HG03196 (cell line): ENCODE results near the gene C11orf65.

Experiments
- ATAC-seq: cut with Tn5 transposase; IDR thresholded peaks from one replicate; pipeline ENCODE4 v1.9.1; 2021; ENCODE audit not compliant: unreplicated experiment

The C11orf65 gene

GRCh38 chr11:108467091-108467823 lies at the start of gene C11orf65:
Gene C11orf65 (minus strand): TSS chr11:108467529. CDS start chr11:108461559, 5,970 bp downstream.
- peak; percentile 100 for ATAC-seq

DNA sequence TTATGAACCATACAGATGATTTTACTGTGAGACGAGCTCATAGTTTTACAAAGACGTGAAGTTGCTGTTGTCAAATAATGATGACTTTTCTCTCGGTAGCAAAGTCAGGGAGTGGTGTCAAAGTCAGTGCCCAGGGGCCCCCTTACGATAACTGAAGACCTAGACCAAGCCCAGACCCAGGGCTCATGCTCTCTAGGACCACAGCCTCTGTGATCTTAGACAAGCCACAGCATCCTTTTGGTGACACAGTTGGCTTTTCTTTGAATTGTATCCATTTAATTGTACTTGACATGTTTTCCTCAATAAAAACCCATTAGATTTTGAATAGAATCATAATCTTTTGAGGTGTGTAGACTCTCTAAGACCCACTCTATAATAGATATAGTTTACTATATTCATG lies 48.8 kb upstream of the C11orf65 start:
- ATAC-seq = no peak

DNA sequence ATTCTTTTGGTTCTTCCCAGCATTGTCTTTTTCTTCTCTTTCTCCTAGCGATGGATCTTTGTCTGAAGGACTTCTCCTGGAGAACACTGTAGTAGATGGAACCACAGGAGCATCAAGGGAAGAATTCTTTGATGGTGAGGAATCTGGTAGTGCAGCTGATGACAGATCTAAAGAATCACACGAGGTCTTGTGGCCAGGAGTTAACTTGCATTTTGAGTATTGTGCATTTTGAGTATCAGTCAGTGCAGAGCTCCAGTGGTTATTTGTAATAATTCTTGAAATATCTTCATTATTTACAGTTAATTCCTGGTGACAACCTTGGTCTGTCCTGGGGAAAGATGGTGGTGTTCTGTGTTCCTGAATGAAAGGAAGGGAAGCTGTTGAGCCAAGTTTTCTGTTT lies 45.4 kb upstream of the C11orf65 start:
- ATAC-seq = no peak

- ATAC-seq = no peak
These were observed 44.6 kb upstream of the C11orf65 start for GRCh38 chr11:108511851-108512474.

GRCh38 chr11:108508653-108509593 lies 41.6 kb upstream of the C11orf65 start:
- ATAC-seq = no peak

GRCh38 chr11:108501396-108501795 lies 34.1 kb upstream of the C11orf65 start:
- no peak for ATAC-seq

- ATAC-seq = no peak
These were observed 33.4 kb upstream of the C11orf65 start for GRCh38 chr11:108500721-108501120.

GRCh38 chr11:108500169-108500568 lies 32.8 kb upstream of the C11orf65 start:
- ATAC-seq = no peak

- ATAC-seq = no peak
These were observed 31.6 kb upstream of the C11orf65 start for GRCh38 chr11:108498816-108499408.

- ATAC-seq = peak; percentile 47
These were observed 30.9 kb upstream of the C11orf65 start, which contains the start of gene POGLUT3 for GRCh38 chr11:108498046-108498815. Gene POGLUT3 (minus strand): TSS chr11:108498384. CDS start chr11:108498366, 18 bp downstream.

DNA sequence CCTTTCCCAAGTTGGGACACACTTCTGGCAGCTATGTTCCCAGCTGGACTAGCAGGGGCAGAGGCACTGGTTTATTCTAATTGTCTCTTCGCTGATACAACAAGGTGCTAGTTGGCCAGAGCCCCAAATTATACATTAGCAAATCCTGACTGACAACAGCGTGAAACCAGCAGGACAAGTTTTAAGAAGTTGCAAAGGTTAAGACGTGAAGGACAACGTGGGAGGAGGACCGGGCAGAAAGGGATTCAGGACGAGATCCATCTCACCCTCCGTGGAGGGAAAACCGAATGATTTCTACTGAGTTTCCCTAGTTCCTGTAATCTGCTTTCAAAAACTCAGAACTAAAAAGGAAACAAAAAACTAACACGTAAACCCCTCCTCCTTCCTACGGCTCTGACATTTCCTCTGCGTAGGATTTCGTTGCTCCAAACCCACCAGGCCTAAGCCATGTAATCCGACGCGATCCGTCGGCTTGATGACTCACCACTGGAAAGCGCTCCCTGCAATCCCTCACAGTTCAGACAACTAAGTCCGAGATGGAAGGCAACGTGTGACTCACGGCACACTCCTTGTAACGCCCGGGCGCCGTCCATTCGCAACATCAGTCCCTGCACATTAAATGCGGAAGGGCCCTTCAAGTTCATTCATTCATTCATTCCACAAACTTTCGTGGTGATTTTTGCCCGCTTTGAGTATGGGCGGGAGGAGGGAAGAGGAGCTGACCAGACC lies 30.2 kb upstream of the C11orf65 start:
- ATAC-seq = peak; percentile 52

GRCh38 chr11:108496643-108497256 lies 29.4 kb upstream of the C11orf65 start:
- ATAC-seq = no peak

- no peak for ATAC-seq
These were observed 28.0 kb upstream of the C11orf65 start for GRCh38 chr11:108495326-108495725.

- ATAC-seq = no peak
These were observed 26.9 kb upstream of the C11orf65 start for GRCh38 chr11:108494182-108494581.

DNA sequence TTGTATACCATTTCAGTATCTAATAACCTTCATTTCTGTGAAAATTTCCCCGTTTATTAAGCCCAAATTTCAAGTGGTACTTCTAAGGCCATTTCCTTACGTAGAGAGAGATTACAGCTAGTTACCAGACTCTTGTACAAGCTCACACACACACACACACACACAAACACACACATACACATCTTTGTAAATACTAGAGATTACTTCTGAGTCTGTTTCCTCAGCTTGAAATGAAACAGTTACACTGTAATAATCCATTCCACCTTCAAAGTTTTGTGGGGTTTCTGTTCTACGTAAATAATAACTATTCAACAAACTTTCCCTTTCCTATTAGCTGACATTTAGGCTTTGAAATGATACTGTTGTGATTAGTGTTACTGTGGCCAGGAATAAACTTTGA lies 24.6 kb upstream of the C11orf65 start:
- ATAC-seq = no peak

DNA sequence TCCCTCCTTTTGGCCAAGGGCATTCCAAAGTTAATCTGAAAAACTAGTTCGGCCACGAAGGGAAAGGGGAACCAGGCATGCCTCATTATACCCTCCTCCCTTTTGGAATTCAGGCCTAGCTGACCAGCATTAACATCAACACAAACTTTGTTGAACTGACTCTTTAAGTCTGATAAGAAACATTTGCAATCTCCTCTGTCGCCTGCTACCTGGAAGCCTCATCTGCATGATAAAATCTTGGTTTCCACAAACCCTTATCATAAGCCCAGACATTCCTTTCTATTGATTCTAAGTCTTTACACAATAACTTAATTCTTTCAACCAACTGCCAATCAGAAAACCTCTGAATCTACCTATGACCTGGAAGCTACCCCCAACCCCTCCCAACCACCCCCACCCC lies 19.5 kb upstream of the C11orf65 start:
- no peak for ATAC-seq

DNA sequence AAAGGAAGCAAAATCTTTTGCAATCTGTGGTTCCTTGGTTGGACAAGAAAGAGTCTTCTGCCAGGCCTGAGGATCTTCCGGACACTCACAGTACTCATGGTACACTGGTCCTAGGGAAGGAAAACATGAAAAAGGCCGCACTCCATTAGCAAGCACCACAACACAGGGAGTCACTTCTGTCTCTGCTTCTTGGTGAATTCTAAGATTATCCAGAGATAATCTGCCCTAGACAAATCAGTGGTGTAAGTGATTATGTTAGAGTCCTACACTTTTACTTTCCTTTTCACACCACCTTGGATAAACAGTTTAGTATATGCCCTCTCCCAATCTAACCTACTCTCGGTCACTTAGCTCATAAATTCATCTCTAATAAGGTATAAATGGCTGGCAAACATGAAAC lies 19.0 kb upstream of the C11orf65 start:
- no peak for ATAC-seq

DNA sequence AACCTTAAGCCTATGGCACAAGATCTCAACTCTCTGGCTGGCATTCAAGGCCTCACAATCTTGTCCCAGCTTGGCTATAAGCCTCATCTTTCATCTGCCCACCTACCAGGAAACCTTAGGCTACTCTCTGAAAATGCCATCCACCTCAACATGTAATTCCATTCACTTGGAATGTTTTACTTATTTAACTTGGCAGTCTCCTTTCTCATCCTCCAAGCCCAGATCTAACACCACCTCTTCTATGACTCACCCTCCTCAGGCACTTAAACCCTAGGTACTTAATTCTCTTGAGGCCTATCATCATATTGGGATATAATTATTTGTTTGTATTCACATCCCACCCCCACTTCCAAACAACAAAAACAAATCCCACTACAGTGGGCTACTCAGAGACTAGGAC lies 15.8 kb upstream of the C11orf65 start:
- ATAC-seq = no peak
